Measurements from ENCODE around the gene LAMA2. TPM values are rescaled to one million over a fixed set of nuclear protein-coding genes. Genes with fewer than 3 reads are reported as not detected.

Gene LAMA2
- total RNA-seq, 1 experiment from 2014 or later, result 8.2 TPM

DNA sequence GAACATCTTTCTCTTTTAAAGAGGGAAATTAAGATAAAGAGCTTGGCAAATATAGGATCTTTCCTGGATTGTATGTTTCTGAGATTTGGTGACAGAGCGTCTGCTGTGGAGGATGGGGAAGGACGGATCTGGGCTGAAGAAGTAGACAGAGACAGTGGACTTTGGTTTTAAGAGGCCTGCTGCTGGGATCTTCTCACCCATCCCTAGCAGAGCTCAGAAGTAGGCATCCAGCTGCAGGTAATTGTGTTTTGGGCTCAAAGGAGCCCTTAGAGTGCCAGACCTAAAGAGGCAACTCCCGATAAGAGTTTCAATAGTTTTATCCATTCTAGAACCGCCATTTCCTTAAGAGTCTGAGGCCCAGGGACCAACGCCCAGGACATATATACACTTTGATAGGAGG lies 20.8 kb downstream of the LAMA2 start:
- H3K27me3 ChIP-seq (ENCODE audit: insufficient read depth, low read length), result no peaks in the 10 kb centered on the region
- H3K4me3 ChIP-seq (replicated peaks in 1 of 2; ENCODE audit: low read depth in 1 of 2, low read length in 2 of 2), result no peak overlapping the region
- DNase-seq (ENCODE audit: low read depth, low spot score) (no peak), ATAC-seq (no peak)
- H4K20me1 ChIP-seq (ENCODE audit: insufficient read depth), result no peaks in the 10 kb centered on the region
- H3K4me2 ChIP-seq (ENCODE audit: low read length), result no peak overlapping the region
- no peak overlapping the region for H3K27ac ChIP-seq (ENCODE audit: low read depth, low read length)
- no peak overlapping the region for H2AFZ ChIP-seq (ENCODE audit: low read depth, low read length, poor library complexity, severe bottlenecking)
- H3K79me2 ChIP-seq (ENCODE audit: insufficient read depth, low read length), result no peaks in the 10 kb centered on the region
- BruUV-seq (replicated peaks), result no TSS peak
- H3K4me1 ChIP-seq (ENCODE audit: control insufficient read depth in 1 of 2, insufficient read depth in 2 of 2, low read length in 2 of 2), result no peaks in the 10 kb centered on the region
- H3K36me3 ChIP-seq (ENCODE audit: control insufficient read depth in 1 of 2, insufficient read depth in 2 of 2, low read length in 2 of 2), result no peaks in the 10 kb centered on the region
- H3K9me2 ChIP-seq (ENCODE audit: insufficient read depth), result no peaks in the 10 kb centered on the region
- TF ChIP-seq POLR2AphosphoS5 (IDR thresholded peaks at IDR 0.05; ENCODE audit: low read depth, low read length), result no peak
- no peak for TF ChIP-seq RAD21 (IDR thresholded peaks at IDR 0.05; ENCODE audit: low read depth)
- no peak for TF ChIP-seq ZBTB33 (IDR thresholded peaks at IDR 0.05; ENCODE audit: extremely low read depth, insufficient replicate concordance, low read length)
- TF ChIP-seq YY1 (IDR thresholded peaks at IDR 0.05; ENCODE audit: extremely low read depth, insufficient replicate concordance, low read depth, low read length), result no peak
- no peak for TF ChIP-seq POLR2A (IDR thresholded peaks at IDR 0.05; ENCODE audit: borderline replicate concordance, extremely low read depth, insufficient read depth, insufficient read length)
- TF ChIP-seq TCF7L2 (IDR thresholded peaks at IDR 0.05; ENCODE audit: borderline replicate concordance, extremely low read depth, insufficient read depth, insufficient read length), result no peak
- TF ChIP-seq CBX3 (IDR thresholded peaks at IDR 0.05; ENCODE audit: low read depth), result no peak
- CTCF ChIA-PET, result no interaction called here
- no peak overlapping the region for H3K9ac ChIP-seq (ENCODE audit: low read length)
- H3K9me3 ChIP-seq (ENCODE audit: control insufficient read depth in 1 of 2, insufficient read depth in 1 of 2, low read depth in 1 of 2, low read length in 2 of 2), result no peaks in the 10 kb centered on the region
- POLR2A ChIA-PET, result no interaction called here
- intact Hi-C loops (cut with micrococcal nuclease), result no loop called here
- RAD21 ChIA-PET (ENCODE audit: low non-redundant PET in 1 of 2, low total read pairs in 2 of 2, uncharacterized antibody in 2 of 2, unreplicated experiment in 2 of 2), result no interaction called here

DNA sequence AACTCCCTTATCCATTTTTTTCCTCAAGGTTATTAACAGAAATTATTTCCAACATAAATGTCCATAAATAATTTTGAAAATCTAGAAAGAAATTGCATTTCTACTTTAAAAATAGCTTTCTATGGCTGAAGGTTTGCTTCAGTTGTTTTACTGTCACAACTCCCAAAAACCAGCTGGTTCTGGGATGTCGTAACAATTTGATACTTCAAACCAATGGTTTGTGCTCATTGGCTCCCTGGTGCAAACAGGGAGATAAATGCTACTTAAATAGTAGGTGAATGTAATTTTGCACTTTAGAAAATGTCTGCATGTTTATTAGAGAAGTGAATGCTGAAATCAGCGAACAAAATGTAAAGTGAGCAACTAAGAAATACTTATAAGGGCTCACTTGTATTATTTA lies 31.1 kb downstream of the LAMA2 start:
- no peaks in the 10 kb centered on the region for H3K27me3 ChIP-seq (ENCODE audit: insufficient read depth, low read length)
- TF ChIP-seq FOSL1 (IDR thresholded peaks at IDR 0.05; ENCODE audit: low read depth) (no peak), SP1 (IDR thresholded peaks at IDR 0.05; ENCODE audit: low read depth) (no peak), SIN3A (IDR thresholded peaks at IDR 0.05; ENCODE audit: low read depth) (no peak), MAX (IDR thresholded peaks at IDR 0.05) (no peak), CEBPB (IDR thresholded peaks at IDR 0.05; ENCODE audit: low read depth) (no peak), CTCF (IDR thresholded peaks at IDR 0.05 in 2 of 3, conservative IDR thresholded peaks at IDR 0.05 in 1 of 3; ENCODE audit: borderline replicate concordance in 1 of 3, insufficient read depth in 1 of 3, low read depth in 2 of 3, low read length in 2 of 3) (no peak), ZFX (IDR thresholded peaks at IDR 0.05) (no peak)
- TF ChIP-seq, protein P1, sequence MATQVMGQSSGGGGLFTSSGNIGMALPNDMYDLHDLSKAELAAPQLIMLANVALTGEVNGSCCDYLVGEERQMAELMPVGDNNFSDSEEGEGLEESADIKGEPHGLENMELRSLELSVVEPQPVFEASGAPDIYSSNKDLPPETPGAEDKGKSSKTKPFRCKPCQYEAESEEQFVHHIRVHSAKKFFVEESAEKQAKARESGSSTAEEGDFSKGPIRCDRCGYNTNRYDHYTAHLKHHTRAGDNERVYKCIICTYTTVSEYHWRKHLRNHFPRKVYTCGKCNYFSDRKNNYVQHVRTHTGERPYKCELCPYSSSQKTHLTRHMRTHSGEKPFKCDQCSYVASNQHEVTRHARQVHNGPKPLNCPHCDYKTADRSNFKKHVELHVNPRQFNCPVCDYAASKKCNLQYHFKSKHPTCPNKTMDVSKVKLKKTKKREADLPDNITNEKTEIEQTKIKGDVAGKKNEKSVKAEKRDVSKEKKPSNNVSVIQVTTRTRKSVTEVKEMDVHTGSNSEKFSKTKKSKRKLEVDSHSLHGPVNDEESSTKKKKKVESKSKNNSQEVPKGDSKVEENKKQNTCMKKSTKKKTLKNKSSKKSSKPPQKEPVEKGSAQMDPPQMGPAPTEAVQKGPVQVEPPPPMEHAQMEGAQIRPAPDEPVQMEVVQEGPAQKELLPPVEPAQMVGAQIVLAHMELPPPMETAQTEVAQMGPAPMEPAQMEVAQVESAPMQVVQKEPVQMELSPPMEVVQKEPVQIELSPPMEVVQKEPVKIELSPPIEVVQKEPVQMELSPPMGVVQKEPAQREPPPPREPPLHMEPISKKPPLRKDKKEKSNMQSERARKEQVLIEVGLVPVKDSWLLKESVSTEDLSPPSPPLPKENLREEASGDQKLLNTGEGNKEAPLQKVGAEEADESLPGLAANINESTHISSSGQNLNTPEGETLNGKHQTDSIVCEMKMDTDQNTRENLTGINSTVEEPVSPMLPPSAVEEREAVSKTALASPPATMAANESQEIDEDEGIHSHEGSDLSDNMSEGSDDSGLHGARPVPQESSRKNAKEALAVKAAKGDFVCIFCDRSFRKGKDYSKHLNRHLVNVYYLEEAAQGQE (IDR thresholded peaks at IDR 0.05; ENCODE audit: low read depth), result no peak

More for the DNA sequence above, 31.1 kb downstream of the LAMA2 start:
- intact Hi-C loops (cut with micrococcal nuclease), result no loop called here
- Histone ChIP-seq H3K4me2 (ENCODE audit: low read length) (no peak overlapping the region), H3K36me3 (ENCODE audit: control insufficient read depth in 1 of 2, insufficient read depth in 2 of 2, low read length in 2 of 2) (no peaks in the 10 kb centered on the region), H3K4me1 (ENCODE audit: control insufficient read depth in 1 of 2, insufficient read depth in 2 of 2, low read length in 2 of 2) (no peaks in the 10 kb centered on the region), H3K27ac (ENCODE audit: low read depth, low read length) (no peak overlapping the region), H2AFZ (ENCODE audit: low read depth, low read length, poor library complexity, severe bottlenecking) (no peak overlapping the region), H3K4me3 (replicated peaks in 1 of 2; ENCODE audit: low read depth in 1 of 2, low read length in 2 of 2) (no peak overlapping the region), H3K79me2 (ENCODE audit: insufficient read depth, low read length) (no peaks in the 10 kb centered on the region), H3K9me2 (ENCODE audit: insufficient read depth) (no peaks in the 10 kb centered on the region), H3K9me3 (ENCODE audit: control insufficient read depth in 1 of 2, insufficient read depth in 1 of 2, low read depth in 1 of 2, low read length in 2 of 2) (no peaks in the 10 kb centered on the region), H3K9ac (ENCODE audit: low read length) (no peak overlapping the region), H4K20me1 (ENCODE audit: insufficient read depth) (no peaks in the 10 kb centered on the region)
- ATAC-seq (no peak), DNase-seq (ENCODE audit: low read depth, low spot score) (no peak)
- RAD21 ChIA-PET (ENCODE audit: low non-redundant PET in 1 of 2, low total read pairs in 2 of 2, uncharacterized antibody in 2 of 2, unreplicated experiment in 2 of 2), result no interaction called here
- POLR2A ChIA-PET, result no interaction called here
- no TSS peak for BruUV-seq (replicated peaks)
- CTCF ChIA-PET, result no interaction called here
